Inferior parietal cortex (tissue), 1 donor: ENCODE measurements around the gene CHST11.

Experiments used
- DNase-seq: peaks from one replicate; pipeline ENCODE4 v3.0.0-alpha.2; 2016; ENCODE audit errors: extremely low spot score

Gene CHST11

GRCh38 chr12:104627990-104628830 lies 171.5 kb downstream of the CHST11 start:
- DNase-seq = no peak

DNA sequence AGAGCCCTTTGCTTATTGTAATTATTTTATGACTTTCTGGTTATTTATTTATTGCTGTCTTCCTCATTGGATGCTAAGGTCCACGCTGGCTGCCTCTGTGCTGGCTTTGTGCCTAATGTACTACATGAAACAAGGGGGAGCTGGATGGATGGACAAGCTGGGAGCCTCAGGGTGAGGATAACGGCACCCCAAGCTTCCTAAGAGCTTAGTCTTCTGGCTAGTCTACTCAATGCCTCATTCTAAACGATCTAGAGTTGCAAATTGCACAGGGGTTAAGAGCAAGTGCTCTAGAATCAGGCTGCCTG lies 172.0 kb downstream of the CHST11 start:
- no peak for DNase-seq

DNA sequence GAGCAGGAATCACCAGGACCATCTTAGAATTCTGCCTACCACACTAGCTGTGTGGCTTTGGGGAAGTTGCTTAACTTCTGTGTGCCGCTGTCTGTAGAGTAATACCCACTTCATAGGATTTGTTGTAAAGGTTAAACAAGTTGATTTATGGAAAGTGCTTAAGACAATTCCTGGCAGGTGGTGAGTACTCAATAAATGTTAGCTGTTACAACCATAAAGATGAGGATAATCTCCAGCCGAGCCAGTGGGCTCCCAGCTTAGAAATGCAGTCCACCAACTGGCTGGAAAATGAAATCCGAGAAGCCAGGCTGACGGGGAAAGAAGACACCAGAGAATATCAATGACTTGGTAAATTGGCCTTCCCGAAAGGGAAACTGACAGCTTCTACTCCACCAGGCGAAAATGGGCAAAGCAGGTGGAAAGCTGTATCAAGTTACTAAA lies 173.5 kb downstream of the CHST11 start:
- no peak for DNase-seq

DNA sequence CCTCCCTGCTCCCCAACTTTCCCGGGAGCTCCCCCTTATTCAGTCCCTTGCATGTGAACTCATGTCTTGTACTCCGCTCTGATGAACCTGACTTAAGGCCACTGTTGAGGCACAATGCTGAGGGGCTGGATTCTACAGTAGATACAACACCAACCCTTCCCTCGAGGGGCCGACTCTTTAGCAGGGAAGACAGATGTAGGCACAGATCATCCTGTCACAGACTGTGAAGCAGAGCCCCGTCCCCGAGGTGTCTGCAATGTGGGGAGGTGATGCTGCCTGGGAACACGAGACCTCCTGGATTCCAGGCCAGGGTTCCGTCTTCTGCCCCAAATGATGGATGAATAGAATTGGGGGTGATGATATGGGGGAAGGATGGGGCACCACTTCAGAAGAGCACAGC lies 175.1 kb downstream of the CHST11 start:
- no peak for DNase-seq

DNA sequence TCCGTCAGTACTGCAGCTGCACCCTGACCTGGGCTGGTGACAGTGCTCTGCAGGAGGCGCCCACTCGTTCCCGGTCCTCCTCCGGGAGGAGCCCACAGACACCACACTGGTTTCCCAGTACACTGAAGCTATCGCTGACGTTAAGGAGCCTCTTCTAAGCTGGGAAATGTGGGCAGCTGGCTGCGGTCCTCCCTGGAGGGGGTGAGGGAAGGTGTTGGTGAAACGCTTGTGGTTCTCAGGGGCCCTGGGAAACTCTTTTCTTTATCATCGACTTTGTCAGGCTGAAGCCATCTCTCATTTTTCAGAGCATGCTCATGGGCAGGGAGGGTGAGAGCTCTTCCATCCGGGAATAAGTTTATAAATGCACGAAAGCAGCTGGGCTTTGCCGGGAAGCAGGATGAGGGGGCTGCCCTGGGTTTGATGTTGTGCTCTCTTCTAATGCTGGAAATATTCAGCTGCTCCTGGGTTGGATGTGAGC lies 176.0 kb downstream of the CHST11 start:
- DNase-seq = no peak

- DNase-seq = no peak
Measured at GRCh38 chr12:104634044-104634443, 177.3 kb downstream of the CHST11 start.

- no peak for DNase-seq
Measured at GRCh38 chr12:104634852-104635251, 178.1 kb downstream of the CHST11 start.

DNA sequence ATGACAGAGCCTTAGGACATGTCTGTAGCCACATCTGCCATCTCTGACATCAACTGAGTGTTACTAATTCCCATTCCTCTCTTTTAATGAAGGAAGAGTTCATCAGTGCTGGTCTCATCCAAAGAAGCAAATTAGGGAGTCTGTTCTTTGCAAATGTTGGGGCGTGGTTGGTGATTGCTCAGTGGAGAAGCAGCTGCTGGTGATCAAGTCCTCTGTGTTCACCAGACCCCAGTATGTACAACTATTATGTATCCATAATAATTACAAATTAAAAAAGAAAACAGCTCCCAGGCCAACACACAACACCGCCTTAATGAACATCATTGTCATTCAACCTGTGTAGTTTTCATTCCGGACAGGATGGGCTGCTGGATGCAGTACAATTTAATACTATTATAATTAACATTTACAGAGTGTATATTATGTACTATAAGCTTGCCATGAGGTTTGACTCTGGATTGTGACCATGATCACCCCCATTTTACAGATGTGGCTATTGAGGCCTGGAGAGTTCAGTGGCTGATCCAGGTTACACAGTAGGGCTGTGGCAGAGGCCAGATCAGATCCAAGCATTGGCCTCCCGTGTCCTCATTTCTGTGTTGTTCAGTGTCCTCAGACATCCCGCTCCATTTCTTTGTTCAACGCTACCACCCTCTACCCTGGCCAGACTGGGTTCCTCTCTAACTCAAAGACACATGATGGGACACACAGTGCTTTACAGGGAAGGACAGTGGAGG lies 179.0 kb downstream of the CHST11 start:
- no peak for DNase-seq

- no peak for DNase-seq
Measured at GRCh38 chr12:104636496-104636895, 179.7 kb downstream of the CHST11 start.

GRCh38 chr12:104637604-104638003 lies 180.9 kb downstream of the CHST11 start:
- DNase-seq = no peak

GRCh38 chr12:104638218-104638850 lies 181.6 kb downstream of the CHST11 start:
- no peak for DNase-seq

- no peak for DNase-seq
Measured at GRCh38 chr12:104638851-104639240, 182.1 kb downstream of the CHST11 start.

GRCh38 chr12:104640956-104641355 lies 184.2 kb downstream of the CHST11 start:
- DNase-seq = no peak

- no peak for DNase-seq
Measured at GRCh38 chr12:104641862-104642261, 185.1 kb downstream of the CHST11 start.

DNA sequence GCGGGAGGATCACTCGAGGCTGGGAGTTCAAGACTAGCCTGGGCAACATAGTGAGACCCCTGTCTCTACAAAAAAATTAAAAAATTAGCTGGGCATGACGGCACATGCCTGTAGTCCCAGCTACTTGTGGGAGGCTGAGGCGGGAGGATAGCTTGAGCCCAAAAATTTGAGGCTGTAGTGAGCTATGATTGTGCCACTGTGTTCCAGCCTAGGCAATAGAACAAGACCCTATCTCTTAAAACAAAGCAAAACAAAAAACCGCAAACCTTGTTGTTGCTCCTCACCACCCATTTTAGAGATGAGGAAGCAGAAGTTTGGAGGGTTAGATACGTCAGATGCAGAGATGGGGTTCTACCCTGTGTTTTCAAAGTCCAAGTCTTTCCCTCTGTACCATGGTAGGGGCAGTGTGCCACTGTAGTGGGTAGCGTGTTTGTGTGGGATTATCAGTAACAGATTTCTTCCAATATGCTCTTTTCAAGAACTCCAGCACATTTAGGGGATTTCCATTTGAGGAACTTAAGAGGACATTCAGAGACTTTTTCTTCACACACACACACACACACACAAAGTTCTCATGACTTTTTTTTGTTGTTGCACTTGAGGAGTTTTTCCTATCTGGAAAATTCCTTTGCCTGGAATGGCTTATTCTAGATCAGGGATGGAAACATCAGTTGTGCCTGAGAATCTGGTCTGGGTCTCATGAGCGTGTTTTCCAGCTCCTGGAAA lies 186.5 kb downstream of the CHST11 start:
- DNase-seq = no peak

- DNase-seq = no peak
Measured at GRCh38 chr12:104643819-104644669, 187.3 kb downstream of the CHST11 start.

DNA sequence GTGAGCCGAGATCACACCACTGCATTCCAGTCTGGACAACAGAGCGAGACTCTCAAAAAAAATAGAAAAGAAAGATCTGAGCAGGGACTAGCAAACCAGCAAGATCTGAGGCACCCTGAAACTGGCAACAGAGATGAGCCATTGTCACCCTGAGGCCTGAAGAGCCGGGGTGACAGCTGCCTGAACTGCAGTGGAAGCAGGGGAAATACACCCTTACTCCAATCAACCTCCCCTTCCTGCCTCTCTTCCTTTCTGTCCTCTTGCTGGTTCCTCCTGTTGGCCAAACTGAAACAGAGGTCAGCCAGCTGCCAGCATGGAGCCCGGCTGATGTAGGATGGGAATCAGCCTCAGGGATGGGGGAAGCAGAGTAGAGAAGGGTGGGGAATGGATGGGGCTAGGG lies 192.0 kb downstream of the CHST11 start:
- no peak for DNase-seq

GRCh38 chr12:104649217-104649824 lies 192.6 kb downstream of the CHST11 start:
- DNase-seq = no peak

DNA sequence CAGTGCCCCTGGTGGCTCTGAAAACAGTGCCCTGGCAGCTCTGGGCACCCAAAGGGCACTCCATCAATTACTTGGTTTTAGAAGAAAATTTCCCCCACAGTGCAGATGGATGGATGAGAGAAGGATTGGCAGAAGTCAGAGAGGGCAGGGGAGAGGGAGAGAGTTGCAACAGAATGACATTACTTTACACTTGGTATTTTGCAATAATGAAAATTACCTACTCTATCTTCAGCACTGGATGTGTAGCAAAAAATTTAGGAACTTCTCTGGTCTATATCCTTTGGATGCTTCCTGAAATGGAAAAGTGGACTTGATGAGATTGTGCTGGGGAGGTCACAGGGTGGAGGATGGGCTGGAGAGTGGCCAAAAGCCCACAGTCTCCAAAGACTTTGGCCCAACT lies 193.2 kb downstream of the CHST11 start:
- DNase-seq = no peak

DNA sequence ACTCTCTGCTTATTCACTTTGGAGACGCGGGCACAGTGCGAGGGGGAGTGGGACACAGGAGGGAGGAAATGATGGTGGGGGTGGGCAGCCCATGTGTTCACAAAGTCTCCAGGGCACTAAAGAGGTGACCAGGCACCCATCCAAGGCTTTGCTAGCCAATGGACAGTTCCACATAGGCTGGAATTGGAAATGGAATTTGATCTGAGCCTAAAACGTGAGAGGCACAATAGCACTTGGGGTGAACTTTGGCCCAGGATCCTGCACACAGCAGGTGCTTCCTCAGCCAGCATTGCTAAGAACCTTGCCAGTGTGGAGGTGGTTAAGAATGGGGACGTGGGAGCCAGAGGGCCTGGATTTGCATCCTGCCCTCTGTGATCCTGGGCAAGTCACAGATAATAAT lies 193.8 kb downstream of the CHST11 start:
- DNase-seq = no peak

GRCh38 chr12:104651811-104652210 lies 195.1 kb downstream of the CHST11 start:
- no peak for DNase-seq
